Kidney capillary endothelial cell (primary cell): ENCODE results near the gene HSPA9.

Experiments
- DNase-seq: peaks from one replicate; pipeline ENCODE4 v3.0.0-alpha.2; 2018; ENCODE audit warnings: low spot score

Gene HSPA9

GRCh38 chr5:138560971-138561370, 14.2 kb downstream of the HSPA9 start:
- DNase-seq = no peak

GRCh38 chr5:138559937-138560336, 15.3 kb downstream of the HSPA9 start:
- no peak for DNase-seq

DNA sequence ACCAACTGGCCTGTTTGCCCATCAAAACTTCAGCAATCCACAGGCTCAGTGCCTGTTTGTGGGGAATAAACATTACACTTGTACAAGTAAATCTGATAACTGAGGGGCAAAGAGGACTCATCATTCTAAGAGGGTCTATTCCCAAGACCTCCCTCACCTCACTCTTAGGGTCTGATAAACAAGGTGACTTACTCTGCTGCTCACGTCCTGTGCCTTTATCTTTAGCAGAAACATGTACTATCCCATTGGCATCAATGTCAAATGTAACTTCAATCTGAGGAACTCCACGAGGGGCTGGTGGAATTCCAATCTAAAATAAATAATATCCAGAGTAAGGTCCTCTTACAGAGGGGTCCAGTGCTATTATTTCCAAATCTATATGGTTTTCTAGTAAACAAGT, 17.5 kb downstream of the HSPA9 start:
- no peak for DNase-seq

DNA sequence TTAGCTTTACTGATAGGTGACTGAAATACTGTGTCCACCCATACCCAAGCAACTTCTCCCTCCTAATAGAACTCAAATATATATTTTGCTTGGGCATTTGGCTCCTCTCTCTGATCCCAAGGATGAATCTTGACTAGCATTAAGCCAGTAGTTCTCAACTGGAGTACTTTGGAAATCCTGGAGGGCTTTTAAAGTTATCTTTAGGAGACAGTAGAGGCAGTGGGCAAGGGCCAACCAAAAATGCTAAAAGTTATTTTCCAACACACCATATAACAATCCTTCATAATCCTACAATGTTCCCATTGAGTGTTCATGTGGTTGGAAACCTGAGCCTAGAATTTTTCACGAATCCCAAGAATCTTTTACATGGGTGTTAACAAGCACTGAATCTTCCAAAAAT, 21.1 kb downstream of the HSPA9 start:
- no peak for DNase-seq

- no peak for DNase-seq
Observed at GRCh38 chr5:138553437-138554095, 21.6 kb downstream of the HSPA9 start.

- no peak for DNase-seq
Observed at GRCh38 chr5:138552657-138553056, 22.5 kb downstream of the HSPA9 start.

- DNase-seq = no peak
Observed at GRCh38 chr5:138549414-138549813, 25.8 kb downstream of the HSPA9 start.

- no peak for DNase-seq
Observed at GRCh38 chr5:138545919-138546562, 29.2 kb downstream of the HSPA9 start.

GRCh38 chr5:138544181-138545134, 30.7 kb downstream of the HSPA9 start:
- DNase-seq = peak; percentile 46

- DNase-seq = no peak
Observed at GRCh38 chr5:138543730-138544104, 31.5 kb downstream of the HSPA9 start.

GRCh38 chr5:138542956-138543729, 32.1 kb downstream of the HSPA9 start, which contains the start of gene ETF1:
ETF1 (minus strand) TSS chr5:138543236; CDS start chr5:138542918, 318 bp downstream.
- peak; percentile 99 for DNase-seq

GRCh38 chr5:138542180-138542955, 32.8 kb downstream of the HSPA9 start:
- DNase-seq = no peak

DNA sequence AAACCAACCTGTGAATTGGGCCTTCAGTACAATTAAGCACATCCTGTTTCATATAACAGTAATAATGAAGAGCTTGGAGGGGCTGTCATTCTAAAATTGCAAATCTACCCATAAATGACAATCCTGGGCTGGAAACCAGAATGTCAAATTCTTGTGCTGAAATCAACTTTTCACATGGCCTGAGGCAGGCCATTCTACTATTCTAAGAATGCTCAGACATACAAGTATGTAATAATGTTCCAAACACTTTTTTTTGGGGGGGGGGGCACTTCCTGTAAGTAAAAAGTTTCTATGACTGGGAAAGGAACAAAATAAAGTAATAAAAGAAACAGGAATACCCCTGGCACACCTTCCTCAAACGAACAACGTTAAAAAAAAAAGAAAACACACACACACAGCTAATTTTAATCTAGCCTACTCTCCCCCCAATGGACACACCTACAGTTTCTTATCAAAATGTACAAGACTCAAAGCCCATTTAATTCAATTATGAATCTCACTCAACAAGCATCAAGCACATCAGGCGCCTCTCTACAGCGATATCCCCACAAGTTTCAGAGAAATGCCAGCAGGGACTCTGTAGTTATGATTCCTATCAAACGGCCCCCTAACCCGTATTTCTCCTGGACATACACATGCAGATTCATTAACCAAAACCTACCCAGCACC, 33.6 kb downstream of the HSPA9 start:
- no peak for DNase-seq

GRCh38 chr5:138539791-138540190, 35.4 kb downstream of the HSPA9 start:
- no peak for DNase-seq

DNA sequence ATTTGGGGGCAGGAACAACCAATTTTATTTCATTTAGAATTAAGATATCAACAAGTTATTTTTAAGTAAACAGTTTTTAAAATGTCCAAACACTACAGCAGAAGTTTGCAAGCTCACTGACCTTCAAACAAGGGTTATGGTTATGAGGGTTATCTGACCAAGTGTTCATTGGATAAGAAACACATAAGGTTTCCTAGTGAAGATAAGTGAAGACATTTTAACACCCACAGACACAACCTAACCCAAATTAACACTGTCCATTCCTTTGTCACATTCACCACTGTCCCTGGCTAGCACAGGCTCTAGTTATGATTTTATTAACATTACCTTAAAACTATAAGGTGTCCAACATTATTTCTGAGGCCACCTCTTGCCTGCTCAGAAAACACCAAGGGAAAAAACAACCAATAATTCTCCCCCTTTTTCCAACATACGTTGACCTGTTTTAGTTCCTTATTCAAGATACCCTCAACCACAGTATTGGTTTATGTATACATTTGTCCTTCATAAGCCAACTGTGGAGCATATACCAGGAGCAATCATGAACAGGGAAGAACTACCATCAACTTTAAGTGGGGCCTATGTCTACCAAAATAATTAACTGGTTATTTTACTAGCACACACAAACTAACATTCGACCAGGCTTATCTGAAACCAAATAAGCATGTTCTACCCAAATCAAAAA, 36.1 kb downstream of the HSPA9 start:
- no peak for DNase-seq

- DNase-seq = no peak
Observed at GRCh38 chr5:138536665-138537315, 38.4 kb downstream of the HSPA9 start.

DNA sequence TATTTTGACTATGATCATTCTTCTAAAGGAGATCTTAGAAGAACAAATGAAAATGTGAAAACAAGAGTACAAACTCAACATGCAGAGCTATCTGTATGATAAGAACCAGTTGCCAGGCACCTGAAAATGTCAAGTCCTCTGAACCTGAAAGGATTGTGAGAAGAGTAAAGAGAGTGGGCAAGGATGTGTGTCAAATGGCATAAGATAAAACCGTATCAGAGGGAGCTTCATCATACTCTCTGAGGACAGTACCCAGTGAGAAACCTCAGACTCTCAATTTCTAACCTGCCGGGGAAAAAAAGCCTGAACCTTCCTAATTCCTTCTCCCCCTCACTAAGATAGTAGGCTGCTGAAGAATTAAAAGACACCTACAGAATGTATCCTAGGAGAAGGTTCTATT, 39.0 kb downstream of the HSPA9 start:
- no peak for DNase-seq

DNA sequence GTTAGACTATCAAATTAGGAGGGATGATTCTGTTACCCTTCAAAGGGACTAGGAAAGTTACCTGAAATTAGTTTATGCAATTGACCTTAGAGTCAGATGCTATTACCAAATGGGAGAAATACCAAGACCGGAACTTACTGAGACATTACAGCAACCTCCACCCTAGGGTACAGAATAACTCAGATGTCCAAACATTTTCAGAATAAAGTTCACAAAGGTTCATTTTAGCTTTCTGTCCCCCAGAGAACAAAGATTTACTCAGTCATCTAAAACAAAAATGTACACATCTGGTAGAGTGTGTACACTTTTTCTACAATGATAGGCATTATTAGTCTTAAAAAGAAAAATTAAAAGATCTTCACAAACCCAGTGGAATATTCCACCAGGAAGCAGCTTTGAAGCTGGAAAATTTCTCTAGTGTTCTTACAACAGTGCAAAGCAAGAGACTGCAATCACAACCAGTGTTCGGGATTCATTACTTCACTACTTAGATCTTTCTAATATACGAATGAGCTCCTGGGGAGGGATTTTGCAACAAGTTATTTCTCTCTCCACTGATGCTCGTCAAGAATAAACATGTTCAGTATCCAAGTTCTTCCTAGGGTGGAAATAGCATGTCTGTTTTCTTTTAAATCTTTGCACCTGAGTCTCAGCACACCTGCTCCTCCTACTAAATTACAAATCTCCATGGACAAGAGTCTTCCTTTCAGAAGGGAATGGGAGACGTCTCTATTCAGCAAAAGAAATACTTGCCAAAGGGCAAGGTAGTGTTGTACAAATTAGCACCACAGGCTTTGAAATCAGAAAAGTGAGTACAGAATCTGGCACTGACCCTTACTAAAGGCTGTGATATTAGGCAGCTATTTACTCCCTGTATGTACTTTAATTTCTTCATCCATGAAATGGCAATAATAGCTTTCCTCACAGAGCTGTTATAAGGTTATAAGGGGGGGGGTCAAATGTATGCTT, 40.9 kb downstream of the HSPA9 start:
- DNase-seq = no peak
